GM12878 (cell line): Measurements from ENCODE around the gene FSTL4. TPM values are rescaled to one million over a fixed set of nuclear protein-coding genes. Genes with fewer than 3 reads are reported as not detected.

Source experiments
- ATAC-seq: fragments of 200-7000 bp; cut with Tn5 transposase; 3 replicates; pipeline ENCODE4 v1.9.1; 2020; ENCODE audit warnings: mild to moderate bottlenecking, moderate library complexity
- BruUV-seq: library from RNA; stranded (reverse); fragments of 400-500 nt; replicated peaks from 2 replicates; lab custom pipeline; 2021; lab: Mats Ljungman, UMichigan
- CTCF ChIA-PET: fragments of 300-600 bp; sonication (Branson Sonifier 250); formaldehyde crosslinking; extraction: SDS; loops from one replicate; lab custom pipeline; 2021; ENCODE audit warnings: inconsistent platforms; lab: Yijun Ruan, JAX
- POLR2A ChIA-PET: fragments of 350-600 bp; formaldehyde crosslinking; extraction: SDS; loops from one replicate; lab custom pipeline; 2021; ENCODE audit warnings: inconsistent platforms; lab: Charles Lee
- RAD21 ChIA-PET: fragments of 300-600 bp; sonication (Branson Sonifier 250); formaldehyde crosslinking; loops from one replicate; lab custom pipeline; 2023; ENCODE audit warnings: antibody characterized with exemption; ENCODE audit not compliant: unreplicated experiment; lab: Charles Lee
- SMC1A ChIA-PET: fragments of 300-600 bp; sonication (Branson Sonifier 250); formaldehyde crosslinking; loops from one replicate; lab custom pipeline; 2023; ENCODE audit not compliant: unreplicated experiment, uncharacterized antibody; lab: Charles Lee
- DNase-seq: peaks from one replicate; pipeline ENCODE4 v3.0.0-alpha.2; 2011; ENCODE audit warnings: low read depth, low spot score
- FAIRE-seq: peaks from 3 replicates; lab custom pipeline; 2011; peaks lifted over from hg19 to GRCh38; lab: Jason Lieb, UNC
- H2AFZ ChIP-seq: 2 replicates; pipeline ENCODE4 v1.6.0; 2011; ENCODE audit warnings: low read depth, low read length, control low read depth; ENCODE audit not compliant: control insufficient read depth
- H3K27ac ChIP-seq: 2 replicates; pipeline ENCODE4 v1.5.1; 2011; ENCODE audit warnings: control low read depth; ENCODE audit not compliant: control insufficient read depth, insufficient read depth
- H3K27me3 ChIP-seq, 2 experiments: replicated peaks in 1 of 2; 2 replicates each; pipeline versions ENCODE4 v1.6.0 to v1.6.1; 2011; ENCODE audit warnings: low read length in 1 of 2; ENCODE audit not compliant: control insufficient read depth in 2 of 2, insufficient read depth in 2 of 2
- H3K36me3 ChIP-seq, 2 experiments: 2 replicates each; pipeline ENCODE4 v1.5.1; 2011; ENCODE audit warnings: low read length in 1 of 2; ENCODE audit not compliant: control insufficient read depth in 2 of 2, insufficient read depth in 2 of 2
- H3K4me1 ChIP-seq: 2 replicates; pipeline ENCODE4 v1.6.1; 2011; ENCODE audit warnings: mild to moderate bottlenecking, low read length, moderate library complexity, mixed read lengths; ENCODE audit not compliant: control insufficient read depth, insufficient read depth
- H3K4me2 ChIP-seq: 2 replicates; pipeline ENCODE4 v1.6.0; 2011; ENCODE audit warnings: control low read depth; ENCODE audit not compliant: control insufficient read depth, insufficient read depth
- H3K4me3 ChIP-seq: fragments of 200-600 bp; sonication (generic); 2 replicates; pipeline ENCODE4 v1.5.1; 2016
- H3K79me2 ChIP-seq: 2 replicates; pipeline ENCODE4 v1.6.0; 2011; ENCODE audit warnings: low read length; ENCODE audit not compliant: control insufficient read depth, insufficient read depth
- H3K9ac ChIP-seq: 2 replicates; pipeline ENCODE4 v1.8.0; 2011; ENCODE audit warnings: low read length, control low read depth, mixed read lengths; ENCODE audit not compliant: control insufficient read depth, insufficient read depth
- H3K9me3 ChIP-seq: replicated peaks from 3 replicates; pipeline ENCODE4 v1.5.1; 2011; ENCODE audit warnings: mild to moderate bottlenecking, low read length; ENCODE audit not compliant: control insufficient read depth, insufficient read depth
- H4K20me1 ChIP-seq: 2 replicates; pipeline ENCODE4 v1.6.0; 2011; ENCODE audit not compliant: control insufficient read depth, insufficient read depth
- ATF3 ChIP-seq: IDR thresholded peaks from 2 replicates; pipeline ENCODE4 v1.6.1; 2011; ENCODE audit warnings: low read depth, mild to moderate bottlenecking, low read length, moderate library complexity, borderline replicate concordance; ENCODE audit errors: extremely low read depth
- CBFB ChIP-seq: IDR thresholded peaks from 2 replicates; pipeline ENCODE4 v1.6.1; 2016; ENCODE audit warnings: antibody characterized with exemption, low read depth
- CBX3 ChIP-seq: fragments of 200-600 bp; sonication (generic); IDR thresholded peaks from 2 replicates; pipeline ENCODE4 v1.6.1; 2016; ENCODE audit warnings: low read depth, borderline replicate concordance
- CEBPB ChIP-seq, 2 experiments: fragments of 150-350 bp in 1 of 2; IDR thresholded peaks; 2 replicates each; pipeline ENCODE4 v1.6.1; 2012 to 2014; ENCODE audit warnings: low read depth in 2 of 2, low read length in 2 of 2, borderline replicate concordance in 1 of 2, inconsistent platforms in 1 of 2
- E2F8 ChIP-seq: fragments of 450-650 bp; IDR thresholded peaks from 2 replicates; pipeline ENCODE4 v1.6.1; 2018; ENCODE audit warnings: mild to moderate bottlenecking, low read depth, moderate library complexity; ENCODE audit not compliant: partially characterized antibody
- GABPA ChIP-seq: IDR thresholded peaks from 2 replicates; pipeline ENCODE4 v1.6.1; 2014; ENCODE audit warnings: antibody characterized with exemption, low read depth, mild to moderate bottlenecking, inconsistent platforms
- HDAC6 ChIP-seq: fragments of 200-600 bp; sonication (generic); IDR thresholded peaks from one replicate; pipeline ENCODE4 v1.8.0; 2017; ENCODE audit warnings: antibody characterized with exemption; ENCODE audit not compliant: unreplicated experiment
- MAX ChIP-seq: IDR thresholded peaks from 2 replicates; pipeline ENCODE4 v1.6.1; 2012; ENCODE audit warnings: low read depth, low read length, improper control_type of control experiment
- SMAD5 ChIP-seq: IDR thresholded peaks from 2 replicates; pipeline ENCODE4 v1.6.1; 2016; ENCODE audit warnings: antibody characterized with exemption, low read depth
- SPI1 ChIP-seq: IDR thresholded peaks from 2 replicates; pipeline ENCODE4 v1.6.1; 2011; ENCODE audit warnings: low read depth, mild to moderate bottlenecking, low read length, moderate library complexity, borderline replicate concordance; ENCODE audit not compliant: insufficient read depth
- TCF3 ChIP-seq: IDR thresholded peaks from 2 replicates; pipeline ENCODE4 v1.6.1; 2012; ENCODE audit warnings: low read depth, mild to moderate bottlenecking, low read length, borderline replicate concordance; ENCODE audit not compliant: insufficient read depth
- TCF7 ChIP-seq: IDR thresholded peaks from 2 replicates; pipeline ENCODE4 v1.6.1; 2014; ENCODE audit warnings: antibody characterized with exemption, borderline replicate concordance
- ZBTB33 ChIP-seq: fragments of 450-650 bp; IDR thresholded peaks from 2 replicates; pipeline ENCODE4 v1.6.1; 2017; ENCODE audit warnings: mild to moderate bottlenecking
- ZNF384 ChIP-seq: IDR thresholded peaks from 2 replicates; pipeline ENCODE4 v1.6.1; 2012; ENCODE audit warnings: low read depth, mild to moderate bottlenecking, low read length, improper control_type of control experiment, borderline replicate concordance
- ZNF622 ChIP-seq: fragments of 450-650 bp; IDR thresholded peaks from 2 replicates; pipeline ENCODE4 v1.6.1; 2017; ENCODE audit warnings: mild to moderate bottlenecking, inconsistent platforms
- WGBS: methylation state at CpG from one replicate; pipeline ENCODE4 v1.1.6; 2016; ENCODE audit warnings: low lambda C conversion rate; ENCODE audit not compliant: insufficient replicate concordance, insufficient coverage; ENCODE audit errors: missing lambda C conversion rate; 5-methylcytosine and 5-hydroxymethylcytosine counted together
- in situ Hi-C: fragments of 300-500 bp; cut with MboI; formaldehyde crosslinking; loops from 9 replicates; pipeline ENCODE4 v1.14.3; 2018; ENCODE audit warnings: mixed read lengths
- intact Hi-C: fragments of 100-400 bp; cut with micrococcal nuclease; formaldehyde crosslinking; loops from one replicate; pipeline ENCODE4 v1.14.2; 2022; ENCODE audit not compliant: unreplicated experiment
- polyA plus RNA-seq, 11 experiments: library from polyadenylated mRNA; depleted of rRNA in 4 of 11; unstranded in 6 of 11; stranded (reverse) in 5 of 11; fragments of >200 nt; fragmentation: Nextera tagmentation in 4 of 11; fragmentation: Illumina TruSeq in 1 of 11; extraction: Ambion mirVana in 4 of 11; extraction: Trizol in 1 of 11; gene quantifications; 1 replicate in 1 of 11; 2 replicates in 10 of 11; pipeline versions ENCODE4 v1.2.1 to v1.2.3, GENCODE V29; 2011 to 2016; ENCODE audit warnings: inconsistent platforms in 2 of 11, missing spikeins in 2 of 11, low read depth in 1 of 11
- total RNA-seq, 4 experiments: library from RNA; depleted of rRNA in 3 of 4; stranded (reverse); fragments of >200 nt in 3 of 4; fragmentation: Illumina TruSeq in 1 of 4; extraction: Trizol in 1 of 4; gene quantifications; 2 replicates each; pipeline versions ENCODE4 v1.2.1 to v1.2.3, GENCODE V29; 2013 to 2021

FSTL4 gene
- total and polyA plus RNA-seq, 10 of the 15 experiments (the other 5 are each of a cell fraction or from before 2014, with no cell fraction given) = 0.01 to 0.79 (median 0.21) TPM; not detected in 6

- TF ChIP-seq E2F8 = no peak
Observed at GRCh38 chr5:133334796-133335639, 277.3 kb downstream of the FSTL4 start (continued).

- Histone ChIP-seq H3K27ac (no peak overlapping the region), H3K9me3 (no peaks in the 10 kb centered on the region), H3K79me2 (no peaks in the 10 kb centered on the region), H3K27me3 (no peaks in the 10 kb centered on the region), H3K4me1 (no peaks in the 10 kb centered on the region), H2AFZ (no peak overlapping the region), H4K20me1 (no peaks in the 10 kb centered on the region), H3K4me3 (no peak overlapping the region), H3K36me3 (no peaks in the 10 kb centered on the region), H3K4me2 (no peak overlapping the region), H3K9ac (no peak overlapping the region)
- FAIRE-seq = no peak
- in situ Hi-C loops (no loop called here), intact Hi-C loops (no loop called here)
- CTCF ChIA-PET = interaction anchor here (0.7 kb wide), 1 partner anchor 1848 kb away, joined by 3 read pairs; no protein-coding TSS in a partner anchor
- ATAC-seq = no peak
- SMC1A ChIA-PET = interaction anchor here (0.6 to 1.8 kb wide), 2 partner anchors 9 to 30 kb away, joined by 3 to 4 read pairs; no protein-coding TSS in a partner anchor
- RAD21 ChIA-PET = no interaction called here
- BruUV-seq = no TSS peak
- no peak for DNase-seq
- POLR2A ChIA-PET = no interaction called here
- 35% methylated on average over 11 of the region's 11 CpGs for WGBS
- TF ChIP-seq CEBPB (IDR thresholded peaks at IDR 0.05; ENCODE audit: borderline replicate concordance in 1 of 2, low read depth in 2 of 2, low read length in 2 of 2) (no peak), CBFB (no peak), TCF7 (no peak), ZBTB33 (no peak), MAX (no peak), SPI1 (no peak), GABPA (no peak), TCF3 (no peak), SMAD5 (no peak), HDAC6 (no peak), ZNF622 (no peak), ZNF384 (no peak), CBX3 (no peak), ATF3 (no peak)
Observed at GRCh38 chr5:133333326-133334150, 278.8 kb downstream of the FSTL4 start.
